ENCODE measurements around the gene FLII.

DNA sequence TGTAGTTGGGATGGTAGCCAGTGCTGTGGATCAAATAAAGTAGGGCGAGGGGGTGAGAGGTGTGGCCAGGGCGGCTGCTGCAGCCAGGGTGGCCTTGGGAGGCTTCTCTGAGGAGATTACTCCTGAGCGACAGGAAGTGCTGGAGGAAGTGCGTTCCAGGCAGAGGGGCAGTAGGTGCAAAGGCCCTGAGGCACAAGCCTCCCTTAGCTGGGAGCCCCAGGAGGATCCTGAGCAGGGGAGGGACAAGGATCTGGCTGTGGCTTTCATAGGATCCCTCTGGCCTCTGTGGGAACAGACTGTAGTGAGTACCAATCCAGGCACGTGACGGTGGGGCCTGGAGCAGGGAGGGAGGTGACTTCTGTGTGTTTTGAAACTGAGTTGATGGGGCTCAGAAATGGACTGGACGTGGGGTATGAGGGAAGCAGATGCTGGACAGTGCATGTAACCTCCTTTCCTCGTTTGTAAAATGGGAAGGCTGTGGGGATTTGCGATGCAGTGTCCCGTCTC lies 30.3 kb downstream of the FLII start:
- TF ChIP-seq POLR2A (IDR thresholded peaks at IDR 0.05; ENCODE audit: low read depth, low read length) (no peak), POLR2AphosphoS5 (IDR thresholded peaks at IDR 0.05; ENCODE audit: insufficient read depth, low read depth, low read length) (no peak)
- TF ChIP-seq, protein P1, sequence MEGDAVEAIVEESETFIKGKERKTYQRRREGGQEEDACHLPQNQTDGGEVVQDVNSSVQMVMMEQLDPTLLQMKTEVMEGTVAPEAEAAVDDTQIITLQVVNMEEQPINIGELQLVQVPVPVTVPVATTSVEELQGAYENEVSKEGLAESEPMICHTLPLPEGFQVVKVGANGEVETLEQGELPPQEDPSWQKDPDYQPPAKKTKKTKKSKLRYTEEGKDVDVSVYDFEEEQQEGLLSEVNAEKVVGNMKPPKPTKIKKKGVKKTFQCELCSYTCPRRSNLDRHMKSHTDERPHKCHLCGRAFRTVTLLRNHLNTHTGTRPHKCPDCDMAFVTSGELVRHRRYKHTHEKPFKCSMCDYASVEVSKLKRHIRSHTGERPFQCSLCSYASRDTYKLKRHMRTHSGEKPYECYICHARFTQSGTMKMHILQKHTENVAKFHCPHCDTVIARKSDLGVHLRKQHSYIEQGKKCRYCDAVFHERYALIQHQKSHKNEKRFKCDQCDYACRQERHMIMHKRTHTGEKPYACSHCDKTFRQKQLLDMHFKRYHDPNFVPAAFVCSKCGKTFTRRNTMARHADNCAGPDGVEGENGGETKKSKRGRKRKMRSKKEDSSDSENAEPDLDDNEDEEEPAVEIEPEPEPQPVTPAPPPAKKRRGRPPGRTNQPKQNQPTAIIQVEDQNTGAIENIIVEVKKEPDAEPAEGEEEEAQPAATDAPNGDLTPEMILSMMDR (IDR thresholded peaks at IDR 0.05; ENCODE audit: extremely low read depth in 1 of 2, insufficient read depth in 1 of 2, low read depth in 1 of 2, low read length in 2 of 2) = no peak

Measured in endothelial cell of umbilical vein (primary cell).